ENCODE data around the gene TDP1. TPM values are rescaled to one million over a fixed set of nuclear protein-coding genes. Genes with fewer than 3 reads are reported as not detected.

TDP1 gene
- total RNA-seq, 2 experiments from 2014 or later = 65.9 to 75.3 TPM

GRCh38 chr14:90039253-90040010 is 83.7 kb downstream of the TDP1 start:
- H3K79me2 ChIP-seq (ENCODE audit: insufficient read depth, low read depth, low read length) = no peaks in the 10 kb centered on the region
- peaks cover 84% of the 10 kb centered on the region for H3K36me3 ChIP-seq (ENCODE audit: insufficient read depth, low read length)
- H3K4me1 ChIP-seq (ENCODE audit: insufficient read depth, low read length, poor library complexity, severe bottlenecking) = no peaks in the 10 kb centered on the region
- POLR2A ChIA-PET = interaction anchor here (0.7 kb wide), 1 partner anchor 26 kb away, joined by 3 read pairs; no protein-coding TSS in a partner anchor
- CTCF ChIA-PET (ENCODE audit: unreplicated experiment) = no interaction called here
- no peak for DNase-seq (ENCODE audit: low spot score)
- H3K4me2 ChIP-seq (ENCODE audit: low read length) = no peak overlapping the region
- intact Hi-C loops (cut with micrococcal nuclease; ENCODE audit: unreplicated experiment) = no loop called here
- TF ChIP-seq, protein P1, sequence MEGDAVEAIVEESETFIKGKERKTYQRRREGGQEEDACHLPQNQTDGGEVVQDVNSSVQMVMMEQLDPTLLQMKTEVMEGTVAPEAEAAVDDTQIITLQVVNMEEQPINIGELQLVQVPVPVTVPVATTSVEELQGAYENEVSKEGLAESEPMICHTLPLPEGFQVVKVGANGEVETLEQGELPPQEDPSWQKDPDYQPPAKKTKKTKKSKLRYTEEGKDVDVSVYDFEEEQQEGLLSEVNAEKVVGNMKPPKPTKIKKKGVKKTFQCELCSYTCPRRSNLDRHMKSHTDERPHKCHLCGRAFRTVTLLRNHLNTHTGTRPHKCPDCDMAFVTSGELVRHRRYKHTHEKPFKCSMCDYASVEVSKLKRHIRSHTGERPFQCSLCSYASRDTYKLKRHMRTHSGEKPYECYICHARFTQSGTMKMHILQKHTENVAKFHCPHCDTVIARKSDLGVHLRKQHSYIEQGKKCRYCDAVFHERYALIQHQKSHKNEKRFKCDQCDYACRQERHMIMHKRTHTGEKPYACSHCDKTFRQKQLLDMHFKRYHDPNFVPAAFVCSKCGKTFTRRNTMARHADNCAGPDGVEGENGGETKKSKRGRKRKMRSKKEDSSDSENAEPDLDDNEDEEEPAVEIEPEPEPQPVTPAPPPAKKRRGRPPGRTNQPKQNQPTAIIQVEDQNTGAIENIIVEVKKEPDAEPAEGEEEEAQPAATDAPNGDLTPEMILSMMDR (conservative IDR thresholded peaks at IDR 0.05; ENCODE audit: low read length) = no peak
- no peak for TF ChIP-seq EZH2phosphoT487 (IDR thresholded peaks at IDR 0.05; ENCODE audit: borderline replicate concordance, low read depth, low read length)
- H2AFZ ChIP-seq (ENCODE audit: low read length) = no peak overlapping the region
- H4K20me1 ChIP-seq (ENCODE audit: insufficient read depth, low read length) = no peaks in the 10 kb centered on the region
- no peak overlapping the region for H3K4me3 ChIP-seq (ENCODE audit: low read depth, low read length, poor library complexity, severe bottlenecking)
- no peaks in the 10 kb centered on the region for H3K9me2 ChIP-seq (ENCODE audit: insufficient read depth, low read length)
- BruUV-seq (replicated peaks) = no TSS peak
- no peaks in the 10 kb centered on the region for H3K9me3 ChIP-seq (ENCODE audit: low read length)
- no peak overlapping the region for H3K27ac ChIP-seq (ENCODE audit: low read depth, low read length, poor library complexity, severe bottlenecking)

DNA sequence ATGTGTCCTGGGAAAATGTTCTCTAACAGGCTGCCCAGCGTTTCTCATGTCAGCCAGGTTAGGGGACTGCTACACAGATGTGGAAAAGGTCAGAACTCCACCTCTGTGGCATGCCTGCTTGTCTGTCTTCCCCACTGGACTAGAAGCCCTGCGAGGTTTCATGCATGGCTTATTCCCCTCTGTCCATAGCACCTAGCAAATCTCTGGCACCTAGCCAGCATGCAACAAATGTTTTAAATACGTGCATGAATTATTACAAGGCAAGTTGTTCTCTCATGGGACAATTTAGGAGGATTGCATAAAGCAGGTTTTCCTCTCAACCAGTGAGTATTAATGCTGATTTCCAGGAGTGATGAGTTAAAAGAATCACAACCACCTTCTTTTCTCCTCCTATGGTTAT is 84.7 kb downstream of the TDP1 start:
- Histone ChIP-seq H3K4me2 (ENCODE audit: low read length) (no peak overlapping the region), H4K20me1 (ENCODE audit: insufficient read depth, low read length) (no peaks in the 10 kb centered on the region), H3K27ac (ENCODE audit: low read depth, low read length, poor library complexity, severe bottlenecking) (no peak overlapping the region), H2AFZ (ENCODE audit: low read length) (no peak overlapping the region), H3K4me3 (ENCODE audit: low read depth, low read length, poor library complexity, severe bottlenecking) (no peak overlapping the region), H3K9me3 (ENCODE audit: low read length) (no peaks in the 10 kb centered on the region), H3K79me2 (ENCODE audit: insufficient read depth, low read depth, low read length) (no peaks in the 10 kb centered on the region), H3K9me2 (ENCODE audit: insufficient read depth, low read length) (no peaks in the 10 kb centered on the region), H3K36me3 (ENCODE audit: insufficient read depth, low read length) (peaks cover 82% of the 10 kb centered on the region), H3K4me1 (ENCODE audit: insufficient read depth, low read length, poor library complexity, severe bottlenecking) (no peaks in the 10 kb centered on the region)
- no TSS peak for BruUV-seq (replicated peaks)
- intact Hi-C loops (cut with micrococcal nuclease; ENCODE audit: unreplicated experiment) = no loop called here
- ChIA-PET POLR2A (no interaction called here), CTCF (ENCODE audit: unreplicated experiment) (no interaction called here)
- TF ChIP-seq EZH2phosphoT487 (IDR thresholded peaks at IDR 0.05; ENCODE audit: borderline replicate concordance, low read depth, low read length) = no peak
- TF ChIP-seq, protein P1 (conservative IDR thresholded peaks at IDR 0.05; ENCODE audit: low read length) = no peak
- DNase-seq (ENCODE audit: low spot score) = no peak

- POLR2A ChIA-PET = no interaction called here
- no peaks in the 10 kb centered on the region for H3K9me2 ChIP-seq (ENCODE audit: insufficient read depth, low read length)
- no peak for DNase-seq (ENCODE audit: low spot score)
- CTCF ChIA-PET (ENCODE audit: unreplicated experiment) = no interaction called here
- no peak overlapping the region for H3K27ac ChIP-seq (ENCODE audit: low read depth, low read length, poor library complexity, severe bottlenecking)
- no TSS peak for BruUV-seq (replicated peaks)
- intact Hi-C loops (cut with micrococcal nuclease; ENCODE audit: unreplicated experiment) = no loop called here
- H3K79me2 ChIP-seq (ENCODE audit: insufficient read depth, low read depth, low read length) = no peaks in the 10 kb centered on the region
- no peaks in the 10 kb centered on the region for H4K20me1 ChIP-seq (ENCODE audit: insufficient read depth, low read length)
- peaks cover 63% of the 10 kb centered on the region for H3K36me3 ChIP-seq (ENCODE audit: insufficient read depth, low read length)
- TF ChIP-seq, protein P1 (conservative IDR thresholded peaks at IDR 0.05; ENCODE audit: low read length) = no peak
- no peak for TF ChIP-seq EZH2phosphoT487 (IDR thresholded peaks at IDR 0.05; ENCODE audit: borderline replicate concordance, low read depth, low read length)
- H3K4me2 ChIP-seq (ENCODE audit: low read length) = no peak overlapping the region
- H3K4me1 ChIP-seq (ENCODE audit: insufficient read depth, low read length, poor library complexity, severe bottlenecking) = no peaks in the 10 kb centered on the region
- no peak overlapping the region for H2AFZ ChIP-seq (ENCODE audit: low read length)
- no peak overlapping the region for H3K4me3 ChIP-seq (ENCODE audit: low read depth, low read length, poor library complexity, severe bottlenecking)
- H3K9me3 ChIP-seq (ENCODE audit: low read length) = no peaks in the 10 kb centered on the region
Observed at GRCh38 chr14:90042496-90043252, 86.9 kb downstream of the TDP1 start.
